Activated naive CD8-positive, alpha-beta T cell treated with anti-CD3 and anti-CD28 coated beads, Interleukin-2, amount 10 ng/mL, durations not matched to agents 7 days and 5 days (primary cell): Measurements from ENCODE around the gene GSX1. TPM values are rescaled to one million over a fixed set of nuclear protein-coding genes. Genes with fewer than 3 reads are reported as not detected.
A peak's percentile ranks its signal among the peaks of the same experiment; 100 is the strongest.

ENCODE experiments used
- ATAC-seq: fragments of 150-1000 bp; cut with Tn5 transposase; one replicate; pipeline ENCODE4 v1.10.0; 2021; ENCODE audit warnings: low read depth, moderate library complexity
- POLR2A ChIA-PET: fragments of 350-600 bp; sonication (Branson Sonifier 250); formaldehyde crosslinking; loops from one replicate; lab custom pipeline; 2021; ENCODE audit warnings: antibody characterized with exemption; lab: Charles Lee
- DNase-seq: peaks from one replicate; pipeline ENCODE4 v3.0.0; 2021
- H3K27ac Mint-ChIP-seq: one replicate; pipeline ENCODE4 v1.8.0; 2022; ENCODE audit warnings: mild to moderate bottlenecking, mixed read lengths
- H3K27me3 Mint-ChIP-seq: one replicate; pipeline ENCODE4 v1.8.0; 2022; ENCODE audit warnings: mild to moderate bottlenecking, moderate library complexity, mixed read lengths
- H3K36me3 Mint-ChIP-seq: one replicate; pipeline ENCODE4 v1.8.0; 2021; ENCODE audit warnings: mild to moderate bottlenecking, mixed read lengths
- H3K4me1 Mint-ChIP-seq: one replicate; pipeline ENCODE4 v1.8.0; 2021; ENCODE audit warnings: mixed read lengths
- H3K4me3 Mint-ChIP-seq: one replicate; pipeline ENCODE4 v1.8.0; 2022; ENCODE audit warnings: mild to moderate bottlenecking, moderate library complexity, mixed read lengths
- H3K9me3 Mint-ChIP-seq: one replicate; pipeline ENCODE4 v1.8.0; 2021; ENCODE audit warnings: mixed read lengths
- total RNA-seq, 2 experiments: library from RNA; stranded (reverse); gene quantifications; one replicate each; pipeline ENCODE4 v1.2.3, GENCODE V29; 2021

GSX1 gene
- total RNA-seq, 2 experiments from 2014 or later = not detected

DNA sequence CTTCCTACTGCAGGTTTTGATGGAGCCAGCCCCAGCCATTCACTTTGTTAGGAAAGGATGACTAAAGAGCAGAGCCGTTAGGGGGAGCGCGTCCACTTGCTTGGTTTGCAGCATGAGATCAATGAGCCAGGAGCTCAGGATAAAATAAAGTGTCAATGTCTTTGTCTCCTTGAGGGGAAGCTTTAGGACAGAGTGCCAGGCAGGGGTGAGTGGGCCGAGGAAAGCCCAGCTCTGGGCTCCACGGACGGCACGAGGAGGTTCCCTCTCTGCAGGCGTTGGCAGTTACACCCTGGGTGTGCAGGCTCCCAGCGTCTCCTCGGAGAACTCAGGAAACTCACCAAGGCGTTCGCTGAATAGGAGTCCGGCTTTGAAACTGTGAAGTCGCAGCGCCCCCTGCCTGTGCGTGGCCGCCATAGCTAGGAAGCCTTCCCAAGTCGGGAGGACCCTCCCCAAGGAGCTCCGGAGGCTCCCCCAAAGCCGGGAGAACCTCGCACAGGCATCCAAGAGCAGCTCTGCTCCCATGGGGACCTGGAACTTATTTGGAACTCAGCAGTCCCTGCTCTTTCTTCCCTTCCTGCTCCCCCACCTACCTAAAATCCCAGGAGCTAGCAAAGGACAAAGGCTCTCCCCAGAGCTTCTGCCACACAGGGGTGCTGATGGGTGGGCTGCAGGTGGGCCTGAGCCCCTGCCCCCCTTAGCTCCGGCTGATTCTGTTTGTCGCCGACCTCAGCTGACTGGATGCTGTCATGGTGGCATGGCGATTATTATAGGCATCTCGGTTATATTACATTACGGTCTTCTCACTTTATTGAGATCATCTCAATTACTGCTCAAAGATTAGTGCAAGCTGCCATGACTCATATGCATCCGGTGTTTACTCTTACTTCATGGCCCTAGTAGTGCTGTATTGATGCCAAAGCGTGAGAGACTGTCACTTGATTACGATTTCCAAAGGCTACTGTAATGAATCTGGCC, 34.4 kb downstream of the GSX1 start:
- Mint-ChIP-seq H3K4me3 (peak overlapping the region; percentile 25), H3K4me1 (peaks cover 9% of the 10 kb centered on the region), H3K27me3 (peaks cover 92% of the 10 kb centered on the region), H3K9me3 (no peaks in the 10 kb centered on the region), H3K27ac (no peak overlapping the region), H3K36me3 (no peaks in the 10 kb centered on the region)
- POLR2A ChIA-PET = interaction anchor here (0.8 kb wide), 1 partner anchor 447 kb away, joined by 3 read pairs; no protein-coding TSS in a partner anchor
- peak; percentile 62 for ATAC-seq
- DNase-seq = peak; percentile 79

DNA sequence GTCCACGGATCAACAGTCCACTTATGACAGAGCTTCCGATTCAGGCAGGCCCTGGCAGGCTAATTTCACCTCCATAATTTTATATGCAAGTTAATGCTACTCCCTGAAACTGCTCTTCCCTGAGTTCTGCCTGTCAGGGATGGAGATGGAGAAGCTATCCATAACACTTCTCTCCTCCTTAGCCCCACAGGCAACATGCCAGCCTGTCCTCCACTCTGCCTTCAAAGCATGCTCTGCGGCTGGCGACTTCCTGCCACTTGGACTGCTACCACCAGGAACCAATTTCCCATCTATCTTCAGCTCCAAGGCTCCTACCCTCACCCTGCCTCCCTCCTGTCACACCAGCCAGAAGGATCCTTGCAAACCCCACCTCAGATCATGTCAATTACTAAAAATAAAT, 35.4 kb downstream of the GSX1 start:
- Mint-ChIP-seq H3K4me1 (peaks cover 9% of the 10 kb centered on the region), H3K9me3 (no peaks in the 10 kb centered on the region), H3K36me3 (no peaks in the 10 kb centered on the region), H3K27ac (no peak overlapping the region), H3K27me3 (peaks cover 87% of the 10 kb centered on the region), H3K4me3 (no peak overlapping the region)
- ATAC-seq = no peak
- POLR2A ChIA-PET = no interaction called here
- DNase-seq = no peak

DNA sequence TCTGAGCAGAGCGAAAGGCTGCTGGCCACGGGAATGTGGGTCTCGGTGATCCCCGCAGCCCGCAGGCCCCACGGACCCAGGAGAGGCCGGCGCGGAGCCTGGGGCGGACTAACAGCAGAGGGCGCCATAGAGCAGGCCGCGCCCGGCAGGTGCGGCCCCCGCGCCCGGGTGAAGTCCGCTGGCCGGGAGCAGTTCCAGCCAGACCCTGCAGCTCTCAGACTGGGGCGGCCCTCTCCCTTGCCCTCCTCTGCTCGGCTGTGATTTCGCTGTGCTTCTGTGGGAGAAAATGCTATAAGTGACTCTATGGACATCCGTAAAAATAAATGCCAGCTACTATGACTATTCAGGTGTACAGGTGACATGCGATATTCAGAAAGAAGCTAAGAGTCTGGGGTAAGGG, 37.7 kb downstream of the GSX1 start:
- Mint-ChIP-seq H3K36me3 (no peaks in the 10 kb centered on the region), H3K27me3 (peaks cover 69% of the 10 kb centered on the region), H3K9me3 (no peaks in the 10 kb centered on the region), H3K4me1 (peaks cover 9% of the 10 kb centered on the region), H3K27ac (no peak overlapping the region), H3K4me3 (no peak overlapping the region)
- DNase-seq (peak; percentile 83), ATAC-seq (peak; percentile 81)
- POLR2A ChIA-PET = no interaction called here

DNA sequence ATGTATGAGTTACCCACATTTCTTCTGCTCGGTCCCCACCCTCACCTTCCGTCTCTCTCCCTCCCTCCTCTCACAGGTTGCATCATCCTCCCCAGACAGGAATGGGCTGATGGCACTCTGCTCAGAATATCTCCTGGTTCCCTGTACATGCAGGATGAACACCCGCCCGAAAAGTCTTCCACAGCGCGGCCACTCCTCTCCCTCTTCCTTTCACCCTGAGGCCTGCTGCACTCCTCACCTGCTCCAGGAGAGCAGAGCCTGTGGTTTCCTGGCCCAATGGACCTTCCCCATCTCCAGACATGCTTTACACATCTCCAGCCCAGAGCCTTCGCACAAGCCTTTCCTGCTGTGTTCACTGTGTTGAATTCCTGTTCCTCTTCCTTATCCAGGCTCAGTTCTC, 40.9 kb downstream of the GSX1 start:
- no peak overlapping the region for H3K4me3 Mint-ChIP-seq
- POLR2A ChIA-PET = no interaction called here
- H3K27me3 Mint-ChIP-seq = peaks cover 50% of the 10 kb centered on the region
- H3K4me1 Mint-ChIP-seq = peaks cover 7% of the 10 kb centered on the region
- DNase-seq (no peak), ATAC-seq (no peak)
- H3K27ac Mint-ChIP-seq = no peak overlapping the region
- no peaks in the 10 kb centered on the region for H3K36me3 Mint-ChIP-seq
- H3K9me3 Mint-ChIP-seq = no peaks in the 10 kb centered on the region

DNA sequence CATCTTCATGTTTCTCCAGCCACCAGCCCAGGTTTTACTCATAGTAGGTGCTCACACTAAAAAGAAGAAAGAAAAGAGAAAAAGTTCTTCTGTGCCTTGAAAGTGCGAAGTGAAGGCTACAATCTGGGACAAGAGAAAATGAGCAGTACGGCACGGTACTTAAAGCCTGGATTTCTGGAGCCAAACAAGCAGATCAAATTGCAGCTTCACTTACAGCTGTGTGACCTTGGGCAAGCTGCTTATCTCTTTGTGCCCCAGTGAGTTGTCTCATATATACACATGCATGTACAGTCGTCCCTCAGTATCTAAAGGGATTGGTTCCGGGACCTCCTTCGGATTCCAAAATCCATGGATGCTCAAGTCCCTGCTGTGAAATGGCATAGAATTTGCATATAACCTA, 41.8 kb downstream of the GSX1 start:
- POLR2A ChIA-PET = no interaction called here
- no peak for DNase-seq
- Mint-ChIP-seq H3K27ac (no peak overlapping the region), H3K27me3 (peaks cover 45% of the 10 kb centered on the region), H3K36me3 (no peaks in the 10 kb centered on the region), H3K4me3 (no peak overlapping the region), H3K4me1 (peaks cover 4% of the 10 kb centered on the region), H3K9me3 (no peaks in the 10 kb centered on the region)
- no peak for ATAC-seq

DNA sequence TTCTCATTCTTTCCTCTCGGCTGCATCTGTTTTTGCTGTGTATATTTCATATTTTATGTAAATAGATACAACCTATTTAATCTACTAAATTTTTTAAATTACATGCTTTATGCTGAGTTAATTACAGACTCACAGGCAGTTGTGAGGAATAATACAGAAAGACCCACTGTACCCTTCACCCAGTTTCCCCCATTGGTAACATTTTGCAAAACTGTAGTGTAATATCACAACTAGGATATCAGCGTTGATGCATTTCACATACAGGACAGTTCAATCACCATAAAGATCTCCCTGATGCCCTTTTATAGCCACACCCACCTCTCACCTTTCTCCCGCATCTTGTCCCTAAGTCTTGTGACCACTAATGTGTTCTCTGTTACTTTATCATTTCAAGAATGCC, 43.5 kb downstream of the GSX1 start:
- H3K9me3 Mint-ChIP-seq = no peaks in the 10 kb centered on the region
- ATAC-seq = no peak
- H3K27me3 Mint-ChIP-seq = peaks cover 33% of the 10 kb centered on the region
- DNase-seq = no peak
- H3K4me3 Mint-ChIP-seq = no peak overlapping the region
- no peak overlapping the region for H3K27ac Mint-ChIP-seq
- H3K36me3 Mint-ChIP-seq = no peaks in the 10 kb centered on the region
- no peaks in the 10 kb centered on the region for H3K4me1 Mint-ChIP-seq
- POLR2A ChIA-PET = no interaction called here

DNA sequence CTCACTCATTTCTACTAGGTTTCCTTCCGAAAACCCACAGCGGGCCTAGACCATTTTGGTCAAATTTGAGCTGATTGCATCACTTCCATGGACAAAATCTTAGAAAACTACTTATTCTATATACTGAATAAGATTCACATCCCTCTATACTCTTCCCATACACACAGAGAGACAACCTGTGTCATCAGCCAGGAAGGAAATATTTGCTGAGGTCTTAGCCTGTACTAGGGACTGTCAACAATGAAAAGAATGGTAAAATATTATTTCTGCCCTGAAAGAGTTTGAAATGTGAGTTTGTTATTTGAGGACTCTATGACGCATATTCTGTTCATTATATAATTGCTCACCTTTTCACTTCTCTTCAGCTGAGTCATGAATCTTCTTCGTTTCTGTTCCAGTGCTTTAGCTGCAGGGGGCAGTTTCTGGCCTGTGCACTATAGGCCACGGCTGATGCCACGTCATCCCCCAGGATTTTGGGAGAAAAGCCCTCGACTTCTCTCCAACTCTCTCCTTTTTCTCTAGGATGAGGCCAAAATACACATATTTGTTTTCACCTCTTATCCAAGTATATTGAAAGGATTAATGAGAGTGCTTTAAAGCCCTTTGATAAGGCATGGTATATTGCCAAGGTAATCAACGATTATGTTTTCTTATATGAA, 47.7 kb downstream of the GSX1 start:
- Mint-ChIP-seq H3K27ac (no peak overlapping the region), H3K4me1 (no peaks in the 10 kb centered on the region), H3K36me3 (no peaks in the 10 kb centered on the region), H3K27me3 (peaks cover 22% of the 10 kb centered on the region), H3K9me3 (no peaks in the 10 kb centered on the region), H3K4me3 (no peak overlapping the region)
- no peak for ATAC-seq
- POLR2A ChIA-PET = no interaction called here
- no peak for DNase-seq

DNA sequence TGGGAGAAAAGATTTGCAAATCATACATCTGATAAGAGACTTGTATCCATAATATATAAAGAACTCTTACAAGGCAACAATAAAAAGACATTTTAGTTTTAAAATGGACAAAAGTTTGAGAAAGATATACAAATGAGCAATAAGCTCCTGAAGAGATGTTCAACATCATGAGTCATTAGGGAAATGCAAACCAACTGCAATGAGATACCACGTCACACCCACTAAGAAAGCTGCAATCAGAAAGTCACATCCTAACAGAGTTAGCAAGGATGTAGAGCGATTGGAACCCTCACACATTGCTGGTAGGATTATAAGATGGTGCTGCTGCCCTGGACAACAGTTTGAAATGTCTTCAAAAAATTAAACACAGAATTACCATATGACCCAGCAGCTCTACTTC, 50.3 kb downstream of the GSX1 start:
- H3K27me3 Mint-ChIP-seq = peaks cover 30% of the 10 kb centered on the region
- DNase-seq (no peak), ATAC-seq (no peak)
- H3K4me1 Mint-ChIP-seq = no peaks in the 10 kb centered on the region
- no peak overlapping the region for H3K27ac Mint-ChIP-seq
- no peaks in the 10 kb centered on the region for H3K9me3 Mint-ChIP-seq
- POLR2A ChIA-PET = no interaction called here
- H3K4me3 Mint-ChIP-seq = no peak overlapping the region
- H3K36me3 Mint-ChIP-seq = no peaks in the 10 kb centered on the region

Other genes with a start within 250 kb of the GSX1 start
- 1 to 10 TPM; 8.0 to 8.3 TPM for gene LNX2, start 172.0 kb upstream of the GSX1 start, total RNA-seq
- 100 to 1,000 TPM; 139 to 140 TPM for gene POLR1D, start 170.6 kb upstream of the GSX1 start, total RNA-seq
- not detected for gene PDX1, start 127.5 kb downstream of the GSX1 start, total RNA-seq
- not detected for gene CDX2, start 176.8 kb downstream of the GSX1 start, total RNA-seq
- gene URAD, start 196.2 kb downstream of the GSX1 start, total RNA-seq = not detected